Measurements from ENCODE around the gene CEND1.
A peak's percentile ranks its signal among the peaks of the same experiment; 100 is the strongest.

DNA sequence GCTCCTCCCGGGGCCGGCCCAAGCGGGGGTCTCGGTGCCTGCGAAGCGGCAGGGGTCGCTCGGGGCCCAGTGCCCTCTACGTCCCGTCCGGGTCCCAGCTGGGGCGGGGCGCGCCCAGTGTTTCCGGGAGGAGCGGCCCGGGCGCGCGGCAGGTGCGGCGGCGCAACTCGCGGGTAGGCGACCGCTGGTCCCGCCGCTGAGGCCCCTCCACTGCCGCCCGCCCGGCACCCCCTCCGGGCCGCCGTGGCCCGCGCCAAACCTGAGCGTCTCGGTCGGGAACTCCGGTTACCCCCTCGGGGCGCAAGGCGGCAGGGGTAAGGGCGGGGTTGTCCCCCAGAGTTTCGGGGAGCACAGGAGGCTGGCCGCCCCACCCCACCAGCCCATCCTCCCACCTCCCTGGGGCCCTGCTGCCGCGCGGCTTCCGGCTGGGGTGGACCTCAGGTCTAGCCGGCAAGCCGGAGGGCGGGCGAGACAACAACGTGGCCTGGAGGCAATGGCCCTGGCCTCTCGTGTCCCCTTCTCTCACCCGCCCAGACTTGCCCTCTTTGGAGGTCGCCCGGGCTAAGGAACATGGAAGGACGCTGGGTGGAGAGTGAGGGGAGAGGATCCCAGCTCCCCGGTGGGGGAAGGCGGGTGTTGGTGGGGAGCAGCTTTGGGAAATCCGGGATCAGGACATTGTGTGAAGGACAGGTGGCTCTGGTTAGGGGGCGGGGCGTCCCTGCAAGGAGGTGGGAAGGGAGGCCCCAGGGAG, 37.4 kb upstream of the CEND1 start:
- TF ChIP-seq, protein P1, sequence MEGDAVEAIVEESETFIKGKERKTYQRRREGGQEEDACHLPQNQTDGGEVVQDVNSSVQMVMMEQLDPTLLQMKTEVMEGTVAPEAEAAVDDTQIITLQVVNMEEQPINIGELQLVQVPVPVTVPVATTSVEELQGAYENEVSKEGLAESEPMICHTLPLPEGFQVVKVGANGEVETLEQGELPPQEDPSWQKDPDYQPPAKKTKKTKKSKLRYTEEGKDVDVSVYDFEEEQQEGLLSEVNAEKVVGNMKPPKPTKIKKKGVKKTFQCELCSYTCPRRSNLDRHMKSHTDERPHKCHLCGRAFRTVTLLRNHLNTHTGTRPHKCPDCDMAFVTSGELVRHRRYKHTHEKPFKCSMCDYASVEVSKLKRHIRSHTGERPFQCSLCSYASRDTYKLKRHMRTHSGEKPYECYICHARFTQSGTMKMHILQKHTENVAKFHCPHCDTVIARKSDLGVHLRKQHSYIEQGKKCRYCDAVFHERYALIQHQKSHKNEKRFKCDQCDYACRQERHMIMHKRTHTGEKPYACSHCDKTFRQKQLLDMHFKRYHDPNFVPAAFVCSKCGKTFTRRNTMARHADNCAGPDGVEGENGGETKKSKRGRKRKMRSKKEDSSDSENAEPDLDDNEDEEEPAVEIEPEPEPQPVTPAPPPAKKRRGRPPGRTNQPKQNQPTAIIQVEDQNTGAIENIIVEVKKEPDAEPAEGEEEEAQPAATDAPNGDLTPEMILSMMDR (IDR thresholded peaks at IDR 0.05), result no peak
- TF ChIP-seq POLR2A (IDR thresholded peaks at IDR 0.05), result peak in 1 of 4 donors; percentile 36
- TF ChIP-seq EP300 (IDR thresholded peaks at IDR 0.05), result no peak
- peak in 2 of 3 donors; percentile 39 to 46 for TF ChIP-seq POLR2AphosphoS5 (IDR thresholded peaks at IDR 0.05)

All from stomach (tissue), 4 donors.